HEK293T (cell line): ENCODE results near the gene BIRC5.

Source experiments
- CTCF ChIA-PET: fragments of 350-600 bp; formaldehyde crosslinking; extraction: SDS; loops from one replicate; lab custom pipeline; 2021; ENCODE audit warnings: antibody characterized with exemption, inconsistent platforms; lab: Yijun Ruan, JAX
- POLR2A ChIA-PET: fragments of 350-600 bp; formaldehyde crosslinking; extraction: SDS; loops from one replicate; lab custom pipeline; 2020; ENCODE audit warnings: antibody characterized with exemption, inconsistent platforms; lab: Yijun Ruan, JAX
- DNase-seq: peaks from one replicate; pipeline ENCODE4 v3.0.0; 2012; ENCODE audit warnings: mixed read lengths; ENCODE audit errors: extremely low spot score
- ARNT ChIP-seq: fragments of 450-650 bp; IDR thresholded peaks from 2 replicates; pipeline ENCODE4 v1.6.1; 2017; ENCODE audit warnings: mild to moderate bottlenecking
- BHLHE40 ChIP-seq: fragments of 450-650 bp; IDR thresholded peaks from 2 replicates; pipeline ENCODE4 v1.6.1; 2016; ENCODE audit warnings: mild to moderate bottlenecking, moderate library complexity, borderline replicate concordance
- CTBP1 ChIP-seq: fragments of 450-650 bp; IDR thresholded peaks from 2 replicates; pipeline ENCODE4 v1.6.1; 2016; ENCODE audit warnings: borderline replicate concordance
- ELF4 ChIP-seq: fragments of 450-650 bp; IDR thresholded peaks from 2 replicates; pipeline ENCODE4 v1.6.1; 2017; ENCODE audit warnings: antibody characterized with exemption
- FOXA1 ChIP-seq: fragments of 450-650 bp; IDR thresholded peaks from 2 replicates; pipeline ENCODE4 v1.6.1; 2016; ENCODE audit warnings: mild to moderate bottlenecking
- FOXK2 ChIP-seq: fragments of 450-650 bp; IDR thresholded peaks from 2 replicates; pipeline ENCODE4 v1.6.1; 2016; ENCODE audit warnings: mild to moderate bottlenecking
- FOXM1 ChIP-seq: fragments of 450-650 bp; IDR thresholded peaks from 2 replicates; pipeline ENCODE4 v1.6.1; 2017; ENCODE audit warnings: mild to moderate bottlenecking, borderline replicate concordance
- HDGF ChIP-seq: fragments of 450-650 bp; IDR thresholded peaks from 2 replicates; pipeline ENCODE4 v1.6.1; 2017; ENCODE audit warnings: antibody characterized with exemption, borderline replicate concordance
- L3MBTL2 ChIP-seq: fragments of 450-650 bp; conservative IDR thresholded peaks from 2 replicates; pipeline ENCODE4 v1.6.1; 2016; ENCODE audit warnings: mild to moderate bottlenecking
- LEF1 ChIP-seq: fragments of 450-650 bp; IDR thresholded peaks from 2 replicates; pipeline ENCODE4 v1.6.1; 2017; ENCODE audit warnings: mild to moderate bottlenecking, borderline replicate concordance
- NFRKB ChIP-seq: fragments of 450-650 bp; IDR thresholded peaks from 2 replicates; pipeline ENCODE4 v1.6.1; 2016; ENCODE audit warnings: mild to moderate bottlenecking, moderate library complexity
- SP1 ChIP-seq: fragments of 450-650 bp; IDR thresholded peaks from 2 replicates; pipeline ENCODE4 v1.6.1; 2017
- SUZ12 ChIP-seq: fragments of 450-650 bp; IDR thresholded peaks from 2 replicates; pipeline ENCODE4 v1.6.1; 2016; ENCODE audit warnings: mild to moderate bottlenecking
- TARDBP ChIP-seq: fragments of 450-650 bp; IDR thresholded peaks from 2 replicates; pipeline ENCODE4 v1.6.1; 2016
- ZNF384 ChIP-seq: fragments of 450-650 bp; IDR thresholded peaks from 2 replicates; pipeline ENCODE4 v1.6.1; 2016
- TF ChIP-seq, protein P1 (sequence below): fragments of 450-650 bp; IDR thresholded peaks from 2 replicates; pipeline ENCODE4 v1.6.1; 2016

The BIRC5 gene

DNA sequence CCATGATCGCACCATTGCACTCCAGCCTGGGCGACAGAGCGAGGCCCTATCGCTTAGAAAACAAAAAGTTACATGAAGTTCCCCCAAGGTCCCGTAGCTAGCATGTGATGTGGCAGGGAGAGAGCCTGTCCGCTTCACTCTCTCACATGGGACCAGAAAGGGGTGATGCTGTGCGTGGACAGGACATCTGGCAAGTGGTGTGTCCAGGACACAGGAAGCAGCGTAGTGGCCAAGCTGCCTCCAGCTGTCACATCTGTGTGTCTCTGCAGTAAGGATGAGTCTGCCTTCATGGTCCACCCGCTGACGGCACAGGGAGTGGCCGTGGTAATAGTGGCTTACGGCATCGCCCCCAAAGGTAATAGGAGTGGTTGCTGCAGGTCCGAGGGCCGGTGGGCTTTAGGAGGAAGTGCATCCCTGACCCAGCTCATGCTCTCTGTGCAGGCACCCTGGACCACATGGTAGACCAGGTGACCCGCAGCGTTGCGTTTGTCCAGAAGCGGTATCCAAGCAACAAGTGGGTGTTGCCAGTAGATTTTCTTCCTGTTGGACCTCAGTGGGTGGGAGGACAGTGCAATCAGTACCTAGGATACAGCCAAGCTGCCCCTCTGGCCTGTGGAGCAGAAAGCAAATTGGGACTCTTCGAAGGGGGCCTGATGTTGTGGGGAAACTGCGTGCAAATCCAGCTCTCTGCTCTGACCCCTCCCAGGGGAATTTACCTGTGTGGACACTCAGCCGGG, 9.5 kb upstream of the BIRC5 start:
- no peak for DNase-seq
- ChIA-PET CTCF (no interaction called here), POLR2A (interaction anchor here (1.2 kb wide), 1 partner anchor 17 kb away, joined by 3 read pairs; the partner anchor contains the start of genes AFMID and TK1)
- TF ChIP-seq ZNF384 (no peak), FOXK2 (no peak), NFRKB (no peak), HDGF (no peak), FOXA1 (no peak), SP1 (no peak), ARNT (no peak), ELF4 (no peak), SUZ12 (no peak), LEF1 (no peak), BHLHE40 (no peak)
- TF ChIP-seq, protein P1, sequence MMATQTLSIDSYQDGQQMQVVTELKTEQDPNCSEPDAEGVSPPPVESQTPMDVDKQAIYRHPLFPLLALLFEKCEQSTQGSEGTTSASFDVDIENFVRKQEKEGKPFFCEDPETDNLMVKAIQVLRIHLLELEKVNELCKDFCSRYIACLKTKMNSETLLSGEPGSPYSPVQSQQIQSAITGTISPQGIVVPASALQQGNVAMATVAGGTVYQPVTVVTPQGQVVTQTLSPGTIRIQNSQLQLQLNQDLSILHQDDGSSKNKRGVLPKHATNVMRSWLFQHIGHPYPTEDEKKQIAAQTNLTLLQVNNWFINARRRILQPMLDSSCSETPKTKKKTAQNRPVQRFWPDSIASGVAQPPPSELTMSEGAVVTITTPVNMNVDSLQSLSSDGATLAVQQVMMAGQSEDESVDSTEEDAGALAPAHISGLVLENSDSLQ: no peak

DNA sequence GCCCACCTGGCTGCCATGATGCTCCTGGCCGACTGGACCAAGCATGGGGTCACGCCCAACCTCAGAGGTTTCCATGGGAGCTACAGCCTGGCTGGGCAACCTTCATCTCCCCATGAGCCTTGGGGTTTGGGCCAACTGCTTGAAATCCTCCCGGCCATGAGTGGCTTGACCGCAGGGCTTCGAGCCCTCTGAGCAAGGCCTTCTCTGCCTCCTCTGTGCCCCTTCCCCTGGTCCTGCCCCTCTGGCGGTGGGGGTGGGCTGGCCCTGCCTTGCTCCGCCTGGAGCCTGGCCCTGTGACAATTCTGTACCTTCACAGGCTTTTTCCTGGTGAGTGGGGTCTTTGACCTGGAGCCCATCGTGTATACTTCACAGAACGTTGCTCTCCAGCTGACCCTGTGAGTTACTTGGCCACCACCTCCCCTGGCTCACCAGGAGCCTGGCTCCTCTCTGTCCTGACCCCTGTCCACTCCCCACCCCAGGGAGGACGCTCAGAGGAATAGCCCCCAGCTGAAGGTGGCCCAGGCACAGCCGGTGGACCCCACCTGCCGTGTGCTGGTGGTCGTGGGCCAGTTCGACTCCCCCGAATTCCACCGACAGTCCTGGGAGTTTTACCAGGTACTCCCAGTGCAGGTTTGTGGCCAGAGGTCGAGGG, 8.8 kb upstream of the BIRC5 start:
- no peak for TF ChIP-seq FOXK2
- no peak for DNase-seq
- ChIA-PET POLR2A (interaction anchor here (1.2 kb wide), 1 partner anchor 18 kb away, joined by 3 read pairs; the partner anchor contains the start of genes AFMID and TK1), CTCF (interaction anchor here (0.6 to 1.1 kb wide), 2 partner anchors 46 to 77 kb away, joined by 3 read pairs; no protein-coding TSS in a partner anchor)

DNA sequence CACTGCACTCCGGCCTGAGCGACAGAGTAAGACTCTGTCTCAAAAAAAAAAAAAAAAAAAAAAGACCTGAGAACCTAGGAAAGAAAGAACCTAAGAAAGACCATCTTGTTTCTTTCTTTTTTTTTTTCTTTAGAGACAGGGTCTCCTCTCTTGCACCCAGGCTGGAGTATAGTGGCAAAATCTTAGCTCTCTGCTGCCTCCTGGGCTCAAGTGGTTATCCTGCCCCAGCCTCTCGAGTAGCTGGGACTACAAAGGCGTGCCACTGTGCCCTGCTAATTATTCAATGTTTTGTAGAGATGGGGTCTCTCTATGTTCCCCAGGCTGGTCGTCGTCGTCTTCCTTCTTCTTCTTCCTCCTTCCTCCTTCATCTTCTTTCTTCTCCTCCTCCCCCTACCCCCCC, 7.8 kb upstream of the BIRC5 start:
- ChIA-PET POLR2A (interaction anchor here (1.1 kb wide), 1 partner anchor 8 kb away, joined by 4 read pairs; no protein-coding TSS in a partner anchor), CTCF (interaction anchor here (1.1 kb wide), 2 partner anchors 30 to 78 kb away, joined by 3 to 4 read pairs; no protein-coding TSS in a partner anchor)
- DNase-seq: no peak
- TF ChIP-seq L3MBTL2 (no peak), ELF4 (no peak), NFRKB (no peak), FOXM1 (no peak), ARNT (no peak), CTBP1 (no peak), TARDBP (no peak), LEF1 (no peak), ZNF384 (no peak), FOXK2 (no peak), FOXA1 (no peak), SUZ12 (no peak), SP1 (no peak), HDGF (no peak), BHLHE40 (no peak)
- TF ChIP-seq, protein P1: no peak

DNA sequence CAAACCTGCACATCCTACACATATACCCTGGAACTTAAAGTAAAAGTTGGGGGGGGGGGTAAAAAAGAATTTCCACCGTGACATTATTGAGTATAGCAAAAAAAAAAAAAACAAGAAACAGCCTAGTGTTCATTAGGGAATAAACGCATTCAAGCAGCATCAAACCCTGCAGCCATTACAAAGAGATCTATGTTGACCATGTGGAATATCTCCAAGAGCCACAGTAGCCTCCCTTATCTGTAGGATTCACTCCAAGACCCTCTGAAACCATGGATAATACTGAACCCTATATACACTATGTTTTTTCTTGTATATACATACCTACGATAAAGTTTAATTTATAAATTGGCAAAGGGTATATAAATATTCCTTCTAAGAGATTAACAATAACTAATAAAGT, 5.6 kb upstream of the BIRC5 start:
- no peak for DNase-seq
- no peak for TF ChIP-seq NFRKB
- no peak for TF ChIP-seq TARDBP
- no peak for TF ChIP-seq FOXA1
- TF ChIP-seq, protein P1: no peak
- TF ChIP-seq ZNF384: no peak
- no peak for TF ChIP-seq FOXM1
- no peak for TF ChIP-seq SUZ12
- TF ChIP-seq ELF4: no peak
- no peak for TF ChIP-seq CTBP1
- no peak for TF ChIP-seq FOXK2
- TF ChIP-seq ARNT: no peak
- no peak for TF ChIP-seq BHLHE40
- no peak for TF ChIP-seq LEF1
- no peak for TF ChIP-seq HDGF
- no peak for TF ChIP-seq SP1
- no peak for TF ChIP-seq L3MBTL2
- ChIA-PET CTCF (no interaction called here), POLR2A (no interaction called here)

DNA sequence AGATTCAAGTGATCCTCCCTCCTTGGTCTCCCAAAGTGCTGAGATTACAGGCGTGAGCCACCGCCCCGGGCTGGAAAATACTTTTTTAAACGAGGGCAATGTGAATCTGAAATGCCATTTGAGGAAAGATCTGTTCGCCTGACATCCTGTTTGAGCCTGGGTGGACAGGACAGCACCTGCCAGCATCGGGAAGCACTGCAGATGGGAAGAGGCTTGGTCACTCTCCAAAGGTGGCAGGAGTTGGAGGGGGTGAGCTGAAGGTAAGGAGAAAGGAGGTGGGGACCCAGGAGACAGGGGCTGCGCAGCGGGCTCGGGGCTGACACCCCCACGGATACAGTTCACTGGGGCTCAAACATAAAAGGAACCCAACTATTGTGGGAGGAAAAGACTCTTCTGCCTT, 3.9 kb upstream of the BIRC5 start:
- CTCF ChIA-PET: no interaction called here
- POLR2A ChIA-PET: no interaction called here
- no peak for TF ChIP-seq FOXA1
- DNase-seq: no peak

DNA sequence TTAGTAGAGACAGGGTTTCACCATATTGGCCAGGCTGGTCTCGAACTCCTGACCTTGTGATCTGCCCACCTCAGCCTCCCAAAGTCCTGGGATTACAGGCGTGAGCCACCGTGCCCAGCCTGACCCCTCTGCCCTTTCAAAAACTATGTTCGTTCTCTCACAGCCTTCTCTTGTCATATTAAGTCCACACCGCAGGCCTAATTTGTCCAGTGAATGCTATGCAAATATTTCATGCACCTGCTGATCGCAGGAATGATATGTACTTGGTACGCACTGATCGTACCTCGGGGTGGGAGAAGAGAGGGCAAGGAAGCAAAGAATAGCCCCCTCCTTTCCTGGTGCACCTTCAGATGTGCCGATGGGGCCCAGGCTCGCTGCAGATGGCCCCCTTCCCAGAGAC, 3.0 kb upstream of the BIRC5 start:
- POLR2A ChIA-PET: no interaction called here
- no peak for DNase-seq
- CTCF ChIA-PET: no interaction called here
- no peak for TF ChIP-seq ELF4
- TF ChIP-seq CTBP1: no peak
- TF ChIP-seq, protein P1: no peak
- no peak for TF ChIP-seq ARNT
- TF ChIP-seq NFRKB: no peak
- TF ChIP-seq L3MBTL2: no peak
- no peak for TF ChIP-seq TARDBP
- no peak for TF ChIP-seq FOXK2
- no peak for TF ChIP-seq HDGF
- TF ChIP-seq SUZ12: no peak
- TF ChIP-seq FOXM1: no peak
- TF ChIP-seq LEF1: no peak
- TF ChIP-seq ZNF384: no peak
- TF ChIP-seq SP1: no peak
- no peak for TF ChIP-seq FOXA1
- TF ChIP-seq BHLHE40: no peak
